ENCODE results near the gene CIAO3.

DNA sequence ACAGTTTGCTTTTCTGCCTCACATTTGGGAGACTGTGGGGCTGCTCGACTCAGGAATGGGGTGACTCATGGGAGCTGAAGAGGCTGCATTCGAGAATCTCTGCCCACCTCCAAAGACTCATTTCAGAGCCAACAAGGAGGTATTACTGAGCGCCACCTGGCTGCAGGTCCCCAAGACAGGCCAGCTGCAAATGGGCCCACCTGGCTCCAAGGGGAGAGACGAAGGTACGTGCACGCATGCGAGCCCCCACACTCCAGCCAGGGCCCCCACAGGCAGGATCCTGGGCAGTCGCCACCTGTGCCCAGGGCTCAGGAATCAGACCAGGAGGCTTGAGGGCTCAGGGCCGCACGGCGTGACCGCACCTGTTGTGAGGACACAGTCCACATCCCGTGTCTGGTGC is 7.9 kb downstream of the CIAO3 start:
- TF ChIP-seq, protein P1, sequence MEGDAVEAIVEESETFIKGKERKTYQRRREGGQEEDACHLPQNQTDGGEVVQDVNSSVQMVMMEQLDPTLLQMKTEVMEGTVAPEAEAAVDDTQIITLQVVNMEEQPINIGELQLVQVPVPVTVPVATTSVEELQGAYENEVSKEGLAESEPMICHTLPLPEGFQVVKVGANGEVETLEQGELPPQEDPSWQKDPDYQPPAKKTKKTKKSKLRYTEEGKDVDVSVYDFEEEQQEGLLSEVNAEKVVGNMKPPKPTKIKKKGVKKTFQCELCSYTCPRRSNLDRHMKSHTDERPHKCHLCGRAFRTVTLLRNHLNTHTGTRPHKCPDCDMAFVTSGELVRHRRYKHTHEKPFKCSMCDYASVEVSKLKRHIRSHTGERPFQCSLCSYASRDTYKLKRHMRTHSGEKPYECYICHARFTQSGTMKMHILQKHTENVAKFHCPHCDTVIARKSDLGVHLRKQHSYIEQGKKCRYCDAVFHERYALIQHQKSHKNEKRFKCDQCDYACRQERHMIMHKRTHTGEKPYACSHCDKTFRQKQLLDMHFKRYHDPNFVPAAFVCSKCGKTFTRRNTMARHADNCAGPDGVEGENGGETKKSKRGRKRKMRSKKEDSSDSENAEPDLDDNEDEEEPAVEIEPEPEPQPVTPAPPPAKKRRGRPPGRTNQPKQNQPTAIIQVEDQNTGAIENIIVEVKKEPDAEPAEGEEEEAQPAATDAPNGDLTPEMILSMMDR (IDR thresholded peaks at IDR 0.05) = no peak
- no peak for TF ChIP-seq POLR2A (IDR thresholded peaks at IDR 0.05)
